HUDEP-2 (cell line): ENCODE results near the gene TRIM22.
"Not testable (repeated sequence)": the region's sequence is repeated elsewhere in the genome, so short reads cannot be mapped to it uniquely, and the experiment has no call there.

Experiments used
- DNase-seq, 76 experiments: peaks; one replicate each; lab custom pipeline; 2025; ENCODE audit not compliant: unreplicated experiment in 76 of 76; lab: John Stamatoyannopoulos, UW

TRIM22 gene

GRCh38 chr11:5689551-5689983 lies at the start of gene TRIM22:
TSS of gene TRIM22 (plus strand) at chr11:5689790. CDS start at chr11:5696233, 6,443 bp downstream.
- no peak for DNase-seq

GRCh38 chr11:5639953-5640352 lies 49.6 kb upstream of the TRIM22 start:
- no peak for DNase-seq

- DNase-seq: no peak
Measured at GRCh38 chr11:5643585-5643984, 46.0 kb upstream of the TRIM22 start.

- DNase-seq: no peak
Measured at GRCh38 chr11:5646139-5646538, 43.5 kb upstream of the TRIM22 start.

GRCh38 chr11:5655474-5655873 lies 34.1 kb upstream of the TRIM22 start:
- DNase-seq: no peak

GRCh38 chr11:5656956-5657355 lies 32.6 kb upstream of the TRIM22 start:
- DNase-seq: not testable (repeated sequence)

- no peak for DNase-seq
Measured at GRCh38 chr11:5658318-5658717, 31.3 kb upstream of the TRIM22 start.

GRCh38 chr11:5663511-5663910 lies 26.1 kb upstream of the TRIM22 start:
- DNase-seq: no peak

- DNase-seq: peak in 14 of 76 experiments; percentile 1 to 53 (median 20)
Measured at GRCh38 chr11:5665051-5665570, 24.5 kb upstream of the TRIM22 start.

- DNase-seq: no peak
Measured at GRCh38 chr11:5665746-5666401, 23.7 kb upstream of the TRIM22 start.

- DNase-seq: no peak
Measured at GRCh38 chr11:5666402-5666793, 23.2 kb upstream of the TRIM22 start.

GRCh38 chr11:5671831-5672230 lies 17.8 kb upstream of the TRIM22 start:
- no peak for DNase-seq

- DNase-seq: no peak
Measured at GRCh38 chr11:5674391-5674790, 15.2 kb upstream of the TRIM22 start.

- no peak for DNase-seq
Measured at GRCh38 chr11:5679811-5680210, 9.8 kb upstream of the TRIM22 start.

- DNase-seq: not testable (repeated sequence)
Measured at GRCh38 chr11:5682890-5683441, 6.6 kb upstream of the TRIM22 start.

- DNase-seq: peak in 1 of 76 experiments; percentile 9
Measured at GRCh38 chr11:5683620-5684019, 6.0 kb upstream of the TRIM22 start.

GRCh38 chr11:5684036-5684645 lies 5.4 kb upstream of the TRIM22 start:
- DNase-seq: no peak

GRCh38 chr11:5684646-5685362 lies 4.8 kb upstream of the TRIM22 start, which contains the start of gene TRIM5:
TSS of gene TRIM5 (minus strand) at chr11:5685074. CDS start at chr11:5680177, 4,897 bp downstream.
- peak in 73 of 76 experiments; percentile 23 to 88 (median 67) for DNase-seq

GRCh38 chr11:5686426-5686825 lies 3.2 kb upstream of the TRIM22 start:
- DNase-seq: no peak

GRCh38 chr11:5688482-5688881 lies 1.1 kb upstream of the TRIM22 start:
- no peak for DNase-seq

GRCh38 chr11:5690216-5690615 lies 626 bp downstream of the TRIM22 start:
- DNase-seq: peak in 2 of 76 experiments; percentile 12 to 18
